GM21390 (cell line): ENCODE data around the gene SPIB.
"Not testable (repeated sequence)": the region's sequence is repeated elsewhere in the genome, so short reads cannot be mapped to it uniquely, and the experiment has no call there.

Source experiments
- ATAC-seq: cut with Tn5 transposase; IDR thresholded peaks from one replicate; pipeline ENCODE4 v1.9.1; 2021; ENCODE audit not compliant: unreplicated experiment

SPIB gene

DNA sequence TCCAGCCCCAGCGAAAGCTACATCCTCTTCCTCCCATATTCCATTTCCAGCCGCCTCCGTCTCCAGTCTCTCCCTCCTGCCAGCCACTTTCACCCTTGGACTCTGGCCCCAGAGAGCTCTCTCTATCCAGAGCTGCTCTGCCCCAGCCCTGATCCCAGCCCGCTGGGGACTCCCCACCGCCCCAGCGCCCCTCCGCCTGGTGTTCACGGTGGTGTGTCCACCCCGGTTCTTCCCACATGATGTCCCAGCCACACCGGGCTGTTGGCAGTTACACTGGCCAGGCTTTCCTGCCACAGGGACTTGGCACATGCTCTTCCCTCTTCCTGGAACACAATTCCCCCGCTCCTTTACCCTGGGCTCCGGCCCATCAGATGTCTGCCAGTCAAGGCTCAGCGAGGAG, 46.3 kb downstream of the SPIB start:
- ATAC-seq = no peak

DNA sequence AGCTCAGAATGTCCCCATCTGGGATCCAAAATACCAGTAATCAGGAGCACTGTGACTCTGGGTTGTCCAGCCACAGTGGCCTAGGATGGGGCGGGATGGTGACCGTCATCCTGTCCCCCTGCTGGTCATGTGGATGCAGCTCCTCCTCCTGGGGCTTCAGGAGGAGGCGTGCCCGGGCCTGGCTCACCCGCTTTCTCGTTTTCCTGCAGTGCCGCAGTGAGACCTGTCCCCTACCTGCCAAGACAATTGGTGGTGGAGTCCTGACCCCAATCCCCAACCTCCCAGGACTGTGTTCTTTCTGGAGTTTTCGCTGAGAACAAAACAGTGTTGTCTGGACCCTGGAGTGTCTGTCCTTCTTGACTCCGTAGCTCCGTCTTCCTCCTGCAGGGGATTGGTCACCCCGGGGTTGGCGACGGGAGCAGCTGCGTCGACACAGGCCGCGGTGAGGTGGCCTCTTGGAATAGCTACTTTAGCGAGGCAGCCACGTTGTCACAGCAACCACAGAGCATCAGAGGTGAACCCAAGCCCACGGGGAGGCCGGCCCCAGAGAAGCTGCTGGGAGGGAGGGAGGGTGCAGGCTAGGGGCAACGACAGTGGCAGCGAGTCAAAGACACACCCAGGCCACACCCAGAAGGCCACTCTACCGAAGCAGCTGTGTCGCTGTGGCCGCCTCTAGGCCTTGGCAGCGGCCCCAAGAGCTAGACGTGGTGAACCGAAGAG, 47.4 kb downstream of the SPIB start:
- no peak for ATAC-seq

DNA sequence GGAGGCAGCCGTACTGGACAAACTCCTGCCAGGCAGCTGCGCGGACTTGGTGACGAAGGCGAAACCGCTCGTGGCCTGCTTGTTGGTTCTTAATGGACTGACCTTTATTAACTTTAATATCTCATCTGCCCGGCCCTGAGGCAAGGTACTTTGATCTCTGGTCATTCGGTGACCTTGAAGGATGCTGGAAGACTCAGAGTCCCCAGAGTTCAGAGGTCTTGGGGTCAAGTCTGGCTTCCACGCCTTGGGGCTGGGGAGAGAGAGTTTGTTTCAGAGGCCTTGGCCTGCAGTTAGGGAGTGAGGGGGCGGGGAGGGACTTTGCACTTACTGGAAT, 47.9 kb downstream of the SPIB start:
- no peak for ATAC-seq

DNA sequence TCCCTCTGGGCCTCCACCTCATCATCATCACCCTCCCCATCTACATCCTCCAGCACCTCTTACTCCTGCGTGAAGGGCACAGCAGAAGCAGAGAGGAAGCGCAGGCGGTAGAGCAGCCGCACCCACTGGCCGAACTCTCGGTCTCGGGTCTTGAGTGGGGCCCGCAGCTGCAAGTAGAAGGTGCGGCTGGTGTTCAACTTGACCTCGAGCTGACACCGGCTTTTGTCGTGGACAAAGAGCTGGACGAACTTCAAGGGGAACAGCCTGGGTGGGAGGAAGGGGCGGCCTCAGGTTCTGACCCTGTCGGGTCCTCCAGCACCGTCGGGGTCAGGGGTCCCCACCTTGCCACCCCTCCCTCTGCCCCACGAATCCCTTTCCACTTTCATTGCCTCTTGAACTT, 48.8 kb downstream of the SPIB start:
- ATAC-seq = no peak

DNA sequence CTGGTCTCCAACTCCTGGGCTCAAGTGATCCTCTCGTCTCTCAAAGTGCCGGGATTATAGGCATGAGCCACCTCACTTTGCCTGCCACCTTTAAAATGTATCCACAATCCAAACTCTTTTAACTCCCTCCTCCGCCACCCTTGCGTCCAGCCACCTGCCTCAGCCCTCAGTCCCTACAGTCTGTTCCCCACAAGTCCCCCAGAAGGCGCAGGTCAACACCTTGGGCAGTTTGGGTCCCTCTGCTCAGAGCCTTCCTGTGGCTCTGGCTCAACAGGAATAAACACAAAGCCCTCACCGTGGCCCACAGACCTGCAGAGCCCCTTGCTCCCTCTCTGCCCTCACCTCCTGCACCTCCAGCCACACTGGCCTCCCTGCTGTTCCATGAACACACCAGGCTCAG, 50.1 kb downstream of the SPIB start:
- ATAC-seq = no peak

DNA sequence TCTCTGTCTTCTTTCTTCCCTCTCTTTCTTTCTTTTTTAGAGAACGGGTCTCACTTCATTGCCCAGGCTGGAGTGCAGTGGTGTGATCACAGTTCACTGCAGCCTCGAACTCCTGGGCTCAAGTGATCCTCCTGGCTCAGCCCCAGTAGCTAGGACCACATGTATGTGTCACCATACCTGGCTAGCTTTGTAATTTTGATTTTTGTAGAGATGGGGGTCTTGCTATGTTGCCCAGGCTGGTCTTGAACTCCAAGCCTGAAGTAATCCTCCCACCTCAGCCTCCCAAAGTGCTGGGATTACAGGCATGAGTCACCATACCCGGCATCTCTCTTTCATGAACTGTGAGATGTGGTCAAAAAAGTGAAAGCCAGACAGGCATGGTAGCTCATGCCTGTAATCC, 54.6 kb downstream of the SPIB start:
- ATAC-seq = not testable (repeated sequence)

DNA sequence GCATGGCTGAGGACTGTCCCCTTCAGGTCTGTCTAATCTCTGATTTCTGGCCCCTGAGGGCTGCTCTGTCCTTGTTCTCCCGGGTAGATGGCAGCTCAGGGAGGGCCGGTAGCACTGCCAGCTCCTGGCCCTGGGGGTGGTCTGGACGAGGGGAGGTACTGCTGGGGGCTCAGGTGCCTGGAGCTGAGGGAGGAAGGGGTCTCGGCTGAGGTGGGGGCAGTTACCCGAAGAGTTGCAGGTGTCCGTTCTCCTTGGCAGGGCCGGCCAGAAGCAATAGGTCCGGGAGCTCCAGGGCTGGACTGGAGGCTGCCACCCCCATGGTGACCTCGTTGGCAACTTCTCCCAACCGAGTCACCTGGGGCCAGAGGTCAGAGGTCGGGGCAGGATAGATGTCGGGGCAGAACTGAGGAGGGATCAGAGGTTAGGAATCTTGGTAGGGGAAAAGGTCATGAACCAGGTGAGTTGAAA, 56.4 kb downstream of the SPIB start:
- ATAC-seq = no peak

DNA sequence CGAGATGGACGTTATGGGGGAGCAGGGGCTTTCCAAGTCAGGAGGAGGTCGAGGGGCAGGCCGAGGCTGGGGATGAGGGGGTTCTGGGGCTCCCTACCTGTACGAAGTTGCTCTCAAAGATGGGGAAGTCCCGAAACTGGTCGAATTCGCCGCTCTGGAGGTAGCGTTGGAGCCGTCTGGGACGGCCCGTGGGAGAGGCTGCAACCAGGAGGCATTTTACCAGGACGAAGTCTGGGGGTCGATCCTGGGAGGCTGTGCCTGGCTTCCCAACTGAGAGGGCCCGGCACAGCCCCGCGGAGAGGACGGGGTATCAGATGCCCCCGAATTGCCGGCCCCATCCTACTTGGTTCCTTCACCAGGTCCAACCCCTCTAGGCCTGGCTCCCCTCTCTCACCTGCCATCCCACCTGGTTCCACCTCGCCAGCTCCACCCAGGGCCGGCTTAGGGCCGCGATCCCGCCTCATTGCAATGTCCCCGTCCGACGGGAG, 57.0 kb downstream of the SPIB start:
- ATAC-seq = no peak

DNA sequence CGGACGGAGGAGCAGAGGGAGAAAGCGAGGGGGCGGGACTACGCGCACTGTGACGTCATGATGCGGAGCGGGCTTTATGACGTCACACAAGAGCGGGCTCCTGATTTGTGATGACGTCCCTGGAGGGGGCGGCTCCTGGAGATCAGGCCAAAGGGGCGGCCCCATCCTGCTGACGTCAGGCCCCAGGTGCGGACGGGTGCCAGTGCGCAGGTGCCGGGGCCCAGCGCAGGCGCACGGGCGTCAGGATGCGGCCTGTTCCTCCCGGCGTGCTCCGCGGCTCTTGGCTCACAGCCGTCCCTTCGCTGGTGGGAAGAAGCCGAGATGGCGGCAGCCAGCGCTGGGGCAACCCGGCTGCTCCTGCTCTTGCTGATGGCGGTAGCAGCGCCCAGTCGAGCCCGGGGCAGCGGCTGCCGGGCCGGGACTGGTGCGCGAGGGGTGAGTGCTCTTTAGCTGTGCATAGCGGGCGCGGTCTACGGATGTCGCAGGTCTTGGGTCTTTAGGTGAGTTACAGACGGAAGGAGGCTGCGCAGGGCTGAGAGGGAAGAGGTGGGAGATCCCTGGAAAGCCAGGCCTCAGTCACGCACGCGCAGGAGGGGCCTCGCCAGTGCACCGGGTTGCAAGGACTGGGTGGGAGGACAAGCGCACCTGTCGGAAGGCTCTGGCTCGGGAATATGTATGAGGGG, 57.6 kb downstream of the SPIB start, which contains the start of the genes EMC10 and GARIN5A:
Gene EMC10 (plus strand): TSS at position 284 of the 683 bp plus-strand sequence. CDS start 38 bp downstream, at position 322.
Gene GARIN5A (minus strand): TSS at position 625 of the 683 bp plus-strand sequence. CDS start 460 bp downstream, at position 165.
- ATAC-seq = peak; percentile 78

DNA sequence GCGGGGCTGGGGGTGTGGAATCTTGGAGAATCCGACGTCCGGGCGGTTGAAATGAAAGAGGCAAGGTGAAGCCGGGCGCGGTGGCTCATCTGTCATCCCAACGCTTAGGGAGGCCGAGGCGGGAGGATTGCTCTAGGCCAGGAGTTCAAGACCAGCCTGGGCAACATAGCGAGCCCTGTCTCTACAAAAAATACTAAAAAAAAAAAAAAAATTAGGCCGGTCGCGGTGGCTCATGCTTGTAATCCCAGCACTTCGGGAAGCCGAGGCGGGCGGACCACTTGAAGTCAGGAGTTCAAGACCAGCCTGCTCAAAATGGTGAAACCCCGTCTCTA, 58.1 kb downstream of the SPIB start:
- no peak for ATAC-seq

DNA sequence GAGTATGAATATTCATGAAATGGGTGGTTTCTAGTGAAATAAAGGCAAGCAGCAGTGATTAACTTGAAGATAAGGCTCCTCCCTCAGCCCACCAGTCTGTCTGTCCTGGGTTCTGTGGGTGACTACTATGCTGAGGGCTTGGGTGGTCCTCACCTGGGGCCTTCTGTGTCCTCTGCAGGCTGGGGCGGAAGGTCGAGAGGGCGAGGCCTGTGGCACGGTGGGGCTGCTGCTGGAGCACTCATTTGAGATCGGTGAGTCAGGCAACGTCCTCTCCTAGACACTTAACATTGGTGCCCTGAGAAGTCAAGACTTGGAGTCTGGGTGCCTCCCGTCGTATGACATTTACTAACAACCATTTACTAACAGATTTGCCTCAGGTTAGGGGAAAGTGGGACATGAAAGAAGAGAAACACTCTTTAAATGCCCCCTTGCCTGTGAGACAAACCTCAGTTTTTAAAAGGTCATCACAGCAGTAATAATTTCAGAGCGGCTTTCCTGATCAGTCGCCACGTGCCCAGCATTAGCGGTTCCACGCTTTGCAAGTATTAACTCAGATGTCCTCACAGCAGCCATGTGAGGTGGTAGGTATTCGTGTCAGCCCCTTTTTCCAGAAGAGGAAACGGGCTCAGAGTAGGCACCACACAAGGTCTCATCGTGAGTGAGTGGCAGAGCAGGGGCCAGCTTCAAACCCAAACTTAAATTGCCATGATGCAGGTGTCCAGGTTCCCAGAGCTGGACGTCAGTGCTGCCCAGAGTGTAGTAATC, 59.2 kb downstream of the SPIB start:
- ATAC-seq = no peak

DNA sequence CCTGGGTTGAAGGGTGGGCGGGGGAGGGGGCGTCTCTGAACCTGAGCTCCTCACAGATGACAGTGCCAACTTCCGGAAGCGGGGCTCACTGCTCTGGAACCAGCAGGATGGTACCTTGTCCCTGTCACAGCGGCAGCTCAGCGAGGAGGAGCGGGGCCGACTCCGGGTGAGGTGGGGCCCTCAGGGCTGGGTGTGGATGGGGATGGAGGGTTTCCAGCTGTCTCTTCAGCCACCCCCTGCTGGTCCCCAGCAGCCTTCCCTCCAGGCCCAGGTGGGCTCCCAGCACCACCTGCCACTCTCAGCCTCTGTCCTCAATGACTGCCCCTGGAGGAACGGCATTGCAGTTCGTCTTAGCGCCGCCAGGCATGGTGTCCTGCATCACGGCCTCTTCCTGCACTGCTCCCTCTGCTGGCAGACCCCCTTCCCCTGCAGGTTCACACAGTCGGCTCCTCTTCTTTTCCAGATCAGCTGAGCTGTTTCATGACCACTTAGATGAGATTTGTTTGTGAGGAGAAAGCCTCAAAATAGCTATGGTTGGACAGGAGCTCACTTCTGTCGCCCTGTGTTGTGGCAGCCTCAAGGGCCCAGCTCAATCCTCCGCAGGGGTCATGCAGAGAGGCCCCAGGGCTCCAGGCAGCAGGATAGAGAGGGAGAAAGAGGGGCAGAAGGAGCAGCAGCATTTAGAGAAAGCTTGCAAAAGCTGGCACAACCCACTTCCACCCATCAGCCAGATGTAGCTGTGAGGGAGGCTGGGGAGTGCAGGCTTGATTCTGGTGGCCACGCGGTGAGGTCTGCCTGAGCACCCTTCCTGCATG, 60.4 kb downstream of the SPIB start:
- no peak for ATAC-seq

DNA sequence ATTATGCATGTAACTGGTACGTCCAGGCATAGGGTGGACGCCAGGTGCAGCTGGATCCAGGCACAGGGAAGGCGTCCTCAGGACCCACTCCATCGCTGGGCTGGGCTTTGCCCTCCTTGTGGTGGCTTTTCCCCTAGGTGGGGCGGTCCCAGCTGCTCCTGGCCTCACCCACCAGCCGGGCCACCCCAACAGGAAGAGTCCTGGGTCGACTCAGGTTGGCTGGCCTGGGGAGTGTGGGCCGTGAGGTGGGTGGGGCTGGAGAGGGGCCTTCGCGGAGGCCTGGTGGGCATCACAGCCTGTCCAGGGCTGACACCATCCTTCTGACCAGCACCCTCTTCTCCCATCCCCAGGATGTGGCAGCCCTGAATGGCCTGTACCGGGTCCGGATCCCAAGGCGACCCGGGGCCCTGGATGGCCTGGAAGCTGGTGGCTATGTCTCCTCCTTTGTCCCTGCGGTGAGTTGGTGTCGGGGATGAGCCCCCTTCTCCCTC, 61.1 kb downstream of the SPIB start:
- no peak for ATAC-seq

DNA sequence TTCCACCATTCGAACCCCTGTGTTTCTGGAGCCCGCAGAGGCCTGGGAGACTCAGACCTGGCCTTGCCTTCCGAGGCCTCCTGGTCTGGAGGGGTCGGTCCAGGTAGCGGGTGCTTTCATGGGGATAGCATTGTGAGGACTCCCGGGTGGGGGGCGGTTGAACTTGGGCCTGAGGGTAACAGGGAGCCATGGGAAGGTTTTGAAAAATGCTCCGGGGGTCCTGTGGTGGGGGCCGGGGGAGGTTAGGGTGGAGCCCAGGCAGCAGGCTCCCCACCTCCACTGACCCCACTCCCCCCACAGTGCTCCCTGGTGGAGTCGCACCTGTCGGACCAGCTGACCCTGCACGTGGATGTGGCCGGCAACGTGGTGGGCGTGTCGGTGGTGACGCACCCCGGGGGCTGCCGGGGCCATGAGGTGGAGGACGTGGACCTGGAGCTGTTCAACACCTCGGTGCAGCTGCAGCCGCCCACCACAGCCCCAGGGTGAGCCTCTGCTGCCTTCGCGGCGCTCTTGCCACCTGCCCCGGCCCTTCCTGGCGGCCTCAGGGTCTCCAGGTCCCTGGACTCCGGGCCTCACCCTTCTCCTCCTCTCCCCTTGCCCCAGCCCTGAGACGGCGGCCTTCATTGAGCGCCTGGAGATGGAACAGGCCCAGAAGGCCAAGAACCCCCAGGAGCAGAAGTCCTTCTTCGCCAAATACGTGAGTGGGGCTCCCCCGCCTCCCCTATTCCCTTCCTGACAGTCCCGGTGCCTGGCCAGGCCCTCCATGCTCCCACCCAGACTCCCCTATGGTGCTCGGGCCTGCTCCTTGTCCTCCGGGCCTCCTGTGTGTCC, 61.8 kb downstream of the SPIB start:
- ATAC-seq = no peak
